GM19397 (cell line): ENCODE measurements around the gene SERPINB8.

ENCODE experiments used
- ATAC-seq: cut with Tn5 transposase; IDR thresholded peaks from one replicate; pipeline ENCODE4 v1.9.1; 2021; ENCODE audit warnings: mild to moderate bottlenecking, moderate library complexity; ENCODE audit not compliant: unreplicated experiment

SERPINB8 gene

DNA sequence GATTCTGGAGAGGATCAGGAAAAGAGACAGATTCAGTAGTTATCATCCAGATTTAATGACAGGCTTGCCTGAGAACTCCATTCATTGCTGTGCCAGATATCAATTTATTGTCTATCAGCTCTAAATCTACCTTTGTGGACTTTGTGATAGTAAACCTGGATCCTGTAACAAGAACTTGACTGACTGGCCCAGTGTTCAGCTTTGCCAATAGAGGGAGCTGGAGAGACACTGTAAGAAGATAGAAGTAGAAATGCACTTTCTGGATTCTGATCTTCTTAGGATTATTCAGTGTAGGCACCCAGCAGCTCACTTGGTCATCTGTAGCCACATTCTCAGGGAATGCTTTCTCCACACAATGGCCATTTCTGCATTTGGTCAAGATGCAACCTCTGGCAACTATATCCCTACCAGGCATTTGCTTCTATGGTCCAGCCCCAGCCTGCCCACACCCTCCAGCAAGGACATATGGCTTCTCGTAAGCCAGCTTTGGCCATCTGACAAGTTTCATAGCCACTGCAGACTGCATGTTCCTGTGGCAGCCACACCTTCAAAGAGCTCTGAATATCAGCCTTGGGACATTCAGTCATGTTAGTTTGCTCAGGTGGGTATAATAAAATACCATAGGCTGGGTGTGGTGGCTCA is 6.1 kb upstream of the SERPINB8 start:
- peak; percentile 68 for ATAC-seq

DNA sequence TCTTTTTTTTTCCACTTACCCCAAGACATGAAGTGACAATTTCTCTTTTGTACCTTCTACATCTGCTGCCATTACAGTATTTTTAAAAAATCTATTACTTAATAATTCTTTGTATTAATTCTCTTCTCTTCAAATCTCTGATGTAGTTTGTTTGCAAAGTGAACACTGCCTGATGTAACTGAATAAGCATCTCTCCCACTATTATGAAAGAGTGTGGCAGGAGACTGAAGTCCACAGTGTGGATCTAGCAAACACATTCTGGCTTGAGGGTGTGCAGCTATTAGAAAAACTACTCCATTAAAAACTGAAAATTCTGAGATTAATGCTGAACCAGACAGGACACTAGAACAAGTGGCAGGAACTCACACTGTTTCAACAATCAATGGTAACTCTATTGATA is 5.0 kb upstream of the SERPINB8 start:
- ATAC-seq: no peak

DNA sequence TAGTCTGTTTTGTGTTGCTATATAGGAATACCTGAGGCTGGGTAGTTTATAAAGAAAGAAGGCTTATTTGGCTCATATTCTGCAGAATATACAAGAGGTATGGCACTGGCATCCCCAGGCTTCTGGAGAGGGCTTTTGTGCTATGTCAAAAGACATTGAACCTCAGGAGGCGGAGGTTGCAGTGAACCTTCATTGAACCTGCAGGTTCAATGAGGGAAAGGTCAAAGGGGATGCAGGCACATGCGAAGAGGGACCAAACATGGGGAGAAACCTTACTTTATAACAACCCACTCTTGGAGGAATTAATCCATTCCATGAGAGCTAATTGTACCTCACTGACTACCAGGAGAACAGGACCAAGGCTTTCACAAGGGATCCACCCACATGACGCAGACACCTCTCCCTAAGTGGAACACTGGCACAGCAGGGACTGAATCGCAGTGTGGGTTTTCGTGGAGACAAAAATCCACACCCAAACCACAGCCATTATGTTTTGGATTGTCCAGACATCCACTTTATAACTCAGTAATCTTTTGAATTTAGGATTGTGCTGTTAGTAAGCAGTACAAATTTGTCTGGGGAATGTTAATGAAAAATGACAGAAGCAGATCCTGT is 4.1 kb upstream of the SERPINB8 start:
- ATAC-seq: no peak

DNA sequence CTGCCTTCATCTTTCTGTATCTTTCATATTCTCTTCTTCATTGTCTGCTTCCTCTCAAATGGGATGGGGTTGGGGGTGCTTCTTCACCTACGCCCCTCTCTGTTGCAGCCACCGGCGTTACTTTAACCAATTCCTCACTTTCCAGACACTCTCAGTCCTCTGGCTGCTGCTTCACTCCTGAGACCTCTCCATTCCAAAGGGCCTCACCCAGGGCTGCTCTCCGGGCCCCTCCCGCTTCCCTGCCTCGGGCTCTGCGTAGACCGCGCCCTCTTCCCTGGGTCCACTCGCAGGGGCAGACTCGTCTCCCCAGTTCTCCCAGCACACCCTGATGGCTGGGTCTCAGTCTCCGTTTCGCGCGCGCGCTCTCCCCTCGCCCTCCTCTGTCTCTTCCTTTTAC is 926 bp downstream of the SERPINB8 start:
- ATAC-seq: peak; percentile 0

DNA sequence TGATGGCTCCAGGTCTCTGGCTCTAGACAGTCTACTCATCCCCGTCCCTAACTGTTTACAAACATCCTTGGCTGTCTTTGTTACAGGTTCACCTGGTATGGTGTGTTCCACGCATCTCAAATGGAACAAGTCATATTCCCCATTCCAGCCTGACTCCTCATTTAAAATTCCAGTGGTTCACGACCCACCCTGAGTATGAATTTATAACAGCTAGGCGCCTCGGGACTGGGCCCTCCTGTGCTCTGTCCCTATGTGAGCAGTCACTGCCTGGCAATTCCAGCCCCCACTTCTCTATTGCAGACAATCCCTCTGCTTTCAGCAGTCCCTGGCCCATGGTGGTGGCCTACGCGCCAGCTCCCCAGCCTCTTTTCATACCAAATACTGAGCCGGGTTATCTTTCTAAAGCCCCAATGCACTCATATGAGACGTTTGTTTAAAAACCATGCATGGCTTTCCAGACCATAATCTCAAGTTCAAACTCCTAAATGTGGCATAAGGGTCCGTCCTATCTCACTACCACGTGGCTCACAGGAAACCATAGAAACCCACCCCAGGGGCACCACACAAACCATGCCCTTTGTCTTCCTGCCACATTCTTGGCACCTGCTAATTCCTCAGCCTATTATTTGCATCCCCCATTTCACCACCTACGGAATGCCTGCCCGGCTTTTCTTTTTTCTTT is 1.6 kb downstream of the SERPINB8 start:
- no peak for ATAC-seq

DNA sequence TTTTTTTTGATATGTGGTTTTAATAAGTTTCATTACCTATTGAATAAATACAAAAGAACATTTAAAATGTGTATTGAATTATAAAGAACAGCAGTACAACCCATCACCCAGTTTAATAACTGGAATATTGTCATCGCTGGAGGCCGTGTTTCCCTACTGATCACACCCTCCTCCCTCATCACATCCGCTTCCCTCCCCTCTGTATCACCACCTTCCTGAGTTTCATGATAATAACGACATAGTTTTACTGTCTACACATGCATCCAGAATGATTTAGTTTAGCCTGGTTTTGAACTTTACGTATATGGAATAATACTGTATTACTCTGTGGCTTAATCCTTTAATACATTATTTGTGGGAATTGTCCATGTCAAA is 2.1 kb downstream of the SERPINB8 start:
- ATAC-seq: no peak

DNA sequence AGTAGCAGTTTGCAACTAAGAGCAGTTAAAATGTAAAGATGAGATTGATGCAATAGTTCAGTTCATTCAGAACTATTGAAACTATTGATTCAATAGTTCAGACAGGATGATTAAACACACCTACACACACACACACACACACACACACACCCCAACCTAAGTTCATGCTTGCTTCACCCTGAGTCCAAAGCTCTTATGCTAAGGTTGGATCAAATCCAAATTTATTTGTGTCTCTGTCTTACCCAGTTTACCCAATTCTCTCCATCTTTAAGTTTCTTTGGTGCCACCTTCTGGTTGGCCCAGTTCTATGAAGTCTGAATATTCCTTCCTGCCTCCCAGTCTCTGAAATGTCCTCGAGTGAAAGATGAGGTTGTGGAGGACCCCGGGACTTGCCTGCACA is 5.1 kb downstream of the SERPINB8 start:
- ATAC-seq: no peak

DNA sequence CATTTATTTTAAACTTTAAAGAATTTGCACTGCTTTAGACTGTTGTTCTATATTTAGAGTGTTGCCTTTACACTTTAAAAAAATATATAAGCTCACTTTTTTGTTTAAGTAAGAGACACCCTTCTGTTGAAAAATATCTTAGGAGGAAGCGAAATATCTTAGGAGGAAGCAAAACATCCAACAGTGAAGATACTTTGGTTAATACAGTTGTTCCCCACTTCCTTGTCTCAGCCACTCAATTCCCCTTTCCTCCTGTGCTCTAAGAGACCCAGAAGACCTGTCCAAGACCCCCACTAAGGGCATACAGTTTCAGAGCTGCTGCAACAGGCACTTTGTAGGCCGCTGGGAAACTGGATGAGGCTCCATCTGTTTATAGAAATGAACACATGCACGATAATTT is 5.7 kb downstream of the SERPINB8 start:
- ATAC-seq: no peak

DNA sequence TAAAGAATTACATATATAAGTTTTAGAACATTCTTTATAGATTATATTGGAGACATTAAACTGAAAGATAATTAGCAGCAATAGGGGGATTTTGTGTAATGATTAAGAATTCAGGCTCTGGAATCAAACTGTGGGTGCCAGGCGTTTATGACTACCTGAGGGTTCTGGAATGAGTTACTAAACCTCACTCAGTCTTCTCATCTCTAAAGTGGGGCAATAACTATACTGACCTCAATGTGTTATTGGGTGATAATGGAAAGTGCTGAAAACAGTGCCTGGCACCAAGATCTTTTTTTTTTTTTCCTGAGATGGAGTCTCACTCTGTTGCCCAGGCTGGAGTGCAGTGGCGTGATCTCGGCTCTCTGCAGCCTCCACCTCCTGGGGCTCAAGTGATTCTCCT is 7.2 kb downstream of the SERPINB8 start:
- ATAC-seq: no peak

DNA sequence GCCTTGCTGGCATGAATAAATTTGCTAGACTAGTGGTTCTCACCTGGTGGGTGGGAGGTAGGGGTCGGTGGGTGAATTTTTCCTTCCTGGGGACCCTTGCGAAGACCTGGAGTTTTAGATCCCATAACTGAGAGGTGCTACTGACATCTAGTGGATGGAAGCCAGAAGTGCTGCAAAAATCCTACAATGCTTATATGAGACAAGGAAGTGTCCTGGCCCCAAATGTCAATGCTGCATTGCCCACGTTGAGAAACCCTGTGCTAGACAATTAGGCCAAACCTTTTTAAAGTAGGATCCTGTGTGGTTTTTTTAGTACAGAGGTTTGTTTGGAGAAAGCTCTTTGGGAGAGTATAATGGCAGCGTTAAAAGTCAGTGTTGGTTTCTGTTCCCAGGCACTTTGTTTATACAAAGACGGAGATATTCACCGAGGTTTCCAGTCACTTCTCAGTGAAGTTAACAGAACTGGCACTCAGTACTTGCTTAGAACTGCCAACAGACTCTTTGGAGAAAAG is 9.6 kb downstream of the SERPINB8 start:
- ATAC-seq: no peak

DNA sequence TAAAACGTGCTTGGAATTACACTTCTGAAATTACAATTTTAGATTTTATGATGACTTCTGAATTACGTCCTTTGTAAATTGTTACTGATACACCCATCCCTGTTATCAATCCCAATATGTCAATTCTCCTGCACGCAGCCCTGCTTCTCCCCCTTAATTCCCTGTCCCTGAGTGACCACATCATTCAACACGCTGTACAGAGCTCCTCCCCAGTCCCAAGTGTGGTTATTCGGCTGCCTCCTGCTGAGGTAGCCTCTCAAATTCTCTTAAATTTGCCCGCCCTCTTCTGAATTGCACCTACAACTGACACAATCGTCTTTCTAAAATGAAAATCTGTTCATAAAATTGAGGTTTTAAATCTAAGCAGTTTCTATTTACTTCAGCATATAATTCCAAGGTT is 10.1 kb downstream of the SERPINB8 start:
- ATAC-seq: no peak

DNA sequence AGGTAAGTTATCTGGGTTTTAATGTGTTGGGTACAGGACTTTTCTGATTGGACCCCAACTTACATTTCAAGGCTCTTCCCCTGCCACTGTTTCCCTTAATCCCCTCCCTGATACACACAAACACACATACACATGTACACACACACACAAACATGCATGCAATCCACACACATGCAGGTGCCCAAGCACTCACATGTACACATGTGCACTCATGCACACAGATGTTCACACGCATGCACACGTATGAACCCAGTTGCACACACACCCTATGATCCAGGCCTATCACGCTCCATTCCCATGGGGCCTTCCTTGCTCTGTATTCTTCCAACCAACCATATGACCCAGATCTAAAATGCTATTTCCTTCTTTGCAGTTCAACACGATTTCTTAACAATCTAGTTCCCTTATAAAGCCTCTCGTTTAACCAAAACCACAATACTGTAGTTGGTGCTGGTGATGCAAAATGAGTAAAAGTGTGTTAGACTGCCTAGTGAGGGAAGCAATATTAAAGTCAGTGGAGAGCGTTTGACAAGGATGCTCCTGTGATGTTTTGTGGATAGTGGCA is 11.1 kb downstream of the SERPINB8 start:
- no peak for ATAC-seq

DNA sequence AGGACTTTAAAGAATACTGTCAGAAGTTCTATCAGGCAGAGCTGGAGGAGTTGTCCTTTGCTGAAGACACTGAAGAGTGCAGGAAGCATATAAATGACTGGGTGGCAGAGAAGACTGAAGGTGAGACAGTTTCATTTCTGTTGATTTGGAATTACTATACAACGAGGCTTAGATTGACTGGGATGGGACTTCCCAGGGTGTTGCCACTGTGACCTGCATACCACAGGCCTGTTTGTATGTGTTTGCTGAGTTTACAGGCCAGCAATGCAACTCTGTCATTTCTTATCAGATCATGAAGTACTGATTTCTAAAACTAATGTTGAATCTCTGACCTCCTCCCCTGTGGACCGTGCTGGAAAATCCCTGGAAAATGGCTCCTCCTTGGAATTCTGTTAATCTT is 11.8 kb downstream of the SERPINB8 start:
- no peak for ATAC-seq

DNA sequence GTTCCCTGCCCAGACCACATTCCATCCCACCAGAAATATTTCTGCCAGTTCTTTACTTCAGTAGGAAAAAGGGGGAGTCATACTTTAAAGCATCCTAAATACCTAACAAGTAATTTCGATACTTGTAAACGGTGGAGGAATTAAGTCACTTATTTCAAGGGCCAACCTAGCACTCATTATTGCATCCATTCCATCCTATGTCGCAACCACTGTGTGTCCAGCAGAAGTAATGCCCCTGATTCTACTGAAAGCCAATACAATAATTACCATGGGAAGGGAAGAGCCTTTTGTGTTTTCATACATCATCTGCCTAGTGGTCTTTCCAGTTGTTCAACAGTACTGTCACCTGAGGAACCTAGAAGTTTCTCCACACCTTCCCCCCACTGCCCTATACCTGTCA is 12.5 kb downstream of the SERPINB8 start:
- ATAC-seq: no peak

DNA sequence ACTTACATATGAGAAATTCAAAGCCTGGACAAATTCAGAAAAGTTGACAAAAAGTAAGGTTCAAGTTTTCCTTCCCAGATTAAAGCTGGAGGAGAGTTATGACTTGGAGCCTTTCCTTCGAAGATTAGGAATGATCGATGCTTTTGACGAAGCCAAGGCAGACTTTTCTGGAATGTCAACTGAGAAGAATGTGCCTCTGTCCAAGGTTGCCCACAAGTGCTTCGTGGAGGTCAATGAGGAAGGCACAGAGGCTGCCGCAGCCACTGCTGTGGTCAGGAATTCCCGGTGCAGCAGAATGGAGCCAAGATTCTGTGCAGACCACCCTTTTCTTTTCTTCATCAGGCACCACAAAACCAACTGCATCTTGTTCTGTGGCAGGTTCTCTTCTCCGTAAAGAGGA is 17.0 kb downstream of the SERPINB8 start:
- ATAC-seq: no peak

DNA sequence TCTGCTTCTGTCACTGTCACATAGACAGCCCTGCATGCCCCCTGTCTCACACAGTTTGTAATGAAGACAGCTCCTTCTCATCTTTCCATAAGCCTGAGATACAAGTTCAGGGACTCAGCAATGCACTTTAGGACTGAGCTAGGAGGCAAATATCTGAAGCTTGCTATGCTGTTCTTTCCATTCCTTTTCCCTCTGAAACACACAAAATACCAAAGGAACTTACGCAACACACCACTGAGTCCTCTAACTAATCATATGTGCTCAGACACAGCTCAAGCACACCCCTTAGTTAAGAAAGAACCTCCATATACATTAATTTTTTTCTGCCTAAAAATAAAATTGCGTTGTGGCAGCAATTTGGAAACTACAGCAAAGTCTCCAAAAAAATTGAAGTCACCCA is 17.9 kb downstream of the SERPINB8 start:
- no peak for ATAC-seq

DNA sequence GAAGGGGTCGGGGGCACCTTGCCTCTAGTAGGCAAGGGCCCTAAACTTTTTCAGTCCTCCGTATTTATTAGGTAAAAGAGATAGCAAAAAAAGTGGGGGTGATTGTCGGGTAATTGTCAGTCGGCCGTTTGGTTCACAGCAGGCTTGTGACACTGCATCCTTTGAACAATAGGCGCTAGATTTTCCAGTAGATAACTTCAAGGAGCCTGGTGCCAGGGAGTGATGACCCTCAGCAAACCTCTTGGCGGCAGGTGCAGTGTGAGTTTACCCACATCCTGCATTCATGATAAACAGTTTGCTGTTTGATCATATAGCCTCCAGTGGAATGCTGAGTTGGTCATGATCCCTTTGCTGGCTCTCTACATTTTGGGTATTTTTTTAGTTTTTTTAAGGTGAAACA is 22.9 kb downstream of the SERPINB8 start:
- no peak for ATAC-seq

DNA sequence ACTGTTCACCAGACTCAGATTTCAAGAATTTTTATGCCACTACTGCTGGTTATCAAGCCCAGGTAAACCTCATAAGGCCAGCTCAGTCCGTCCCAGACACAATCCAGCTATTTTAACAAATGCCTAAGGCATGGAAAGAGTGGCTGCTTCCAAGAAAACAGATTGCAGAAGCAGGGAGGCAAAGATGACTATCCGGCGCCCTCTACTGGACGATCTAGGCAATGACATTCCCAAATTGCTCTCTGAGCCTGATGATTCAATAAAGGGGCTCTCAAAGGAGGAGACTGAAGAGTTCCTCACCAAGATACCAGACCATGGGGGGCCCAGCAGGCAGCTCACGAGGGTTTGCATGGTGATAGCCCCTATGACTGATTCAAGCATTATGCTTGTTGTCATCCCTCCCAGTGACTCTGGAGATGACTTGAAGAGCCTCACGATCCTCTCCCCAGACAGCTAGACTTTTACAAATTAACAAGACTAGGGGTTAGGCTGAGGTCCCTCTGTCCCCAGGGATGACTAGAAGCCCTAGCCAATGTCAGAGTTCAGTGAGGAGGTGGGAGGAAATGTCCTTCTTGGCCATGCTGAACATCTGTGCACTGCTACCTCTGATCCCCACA is 25.0 kb downstream of the SERPINB8 start:
- ATAC-seq: no peak

DNA sequence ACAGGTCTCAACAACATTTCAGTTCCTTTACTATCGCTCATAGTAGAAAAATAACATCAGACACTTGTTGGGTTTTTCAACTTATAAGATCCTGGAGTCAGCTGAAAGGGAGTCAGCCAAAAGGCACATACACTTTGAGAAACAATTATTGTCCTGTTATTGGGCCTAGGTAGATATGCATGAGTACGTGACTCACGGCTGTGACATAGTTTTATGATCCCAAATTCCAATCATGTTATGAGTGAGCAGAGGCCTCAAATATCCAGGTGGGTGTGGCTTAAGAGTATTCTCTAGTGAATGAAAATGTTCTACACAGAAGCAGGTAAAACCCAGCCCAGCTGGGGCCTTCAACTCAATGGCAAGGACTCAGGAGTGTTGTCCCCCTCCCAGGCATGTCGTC is 27.2 kb downstream of the SERPINB8 start:
- no peak for ATAC-seq

DNA sequence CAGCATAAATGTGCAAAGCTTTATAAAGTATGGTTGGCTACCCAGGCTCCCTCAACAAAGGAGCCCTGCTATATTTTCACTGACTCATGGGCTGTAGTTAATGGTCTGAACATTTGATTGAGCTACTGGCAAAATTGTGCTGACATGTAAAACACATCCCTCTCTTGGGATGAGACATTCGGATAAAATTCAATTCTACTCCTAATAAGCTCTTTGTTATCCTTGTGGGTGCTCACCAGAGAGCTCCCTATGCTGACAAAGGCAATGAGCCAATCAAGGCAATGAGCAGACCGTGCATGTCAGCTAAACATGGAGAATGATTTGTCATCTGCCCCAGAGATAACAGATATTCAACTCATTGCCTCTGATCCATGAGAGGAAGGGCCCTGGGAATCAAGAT is 27.7 kb downstream of the SERPINB8 start:
- no peak for ATAC-seq

DNA sequence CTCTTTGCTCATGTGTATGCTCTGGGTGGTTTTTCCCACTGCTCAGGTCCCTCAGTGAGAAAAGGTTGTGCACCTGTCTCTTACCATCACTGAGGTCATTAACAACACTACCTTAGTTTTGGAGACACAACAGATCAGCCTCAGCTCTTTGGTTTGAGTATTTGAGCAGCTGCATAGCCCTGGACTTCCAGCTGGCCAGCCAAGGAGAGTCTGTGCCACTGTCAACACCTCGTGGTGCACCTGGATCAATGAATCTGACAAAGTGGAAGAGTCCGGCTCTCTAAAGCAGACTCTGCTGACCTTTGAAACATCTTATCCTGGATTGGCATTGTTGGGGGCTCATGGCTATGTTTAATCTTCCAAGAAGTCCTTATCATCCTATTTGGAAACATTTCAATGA is 30.0 kb downstream of the SERPINB8 start:
- ATAC-seq: no peak

DNA sequence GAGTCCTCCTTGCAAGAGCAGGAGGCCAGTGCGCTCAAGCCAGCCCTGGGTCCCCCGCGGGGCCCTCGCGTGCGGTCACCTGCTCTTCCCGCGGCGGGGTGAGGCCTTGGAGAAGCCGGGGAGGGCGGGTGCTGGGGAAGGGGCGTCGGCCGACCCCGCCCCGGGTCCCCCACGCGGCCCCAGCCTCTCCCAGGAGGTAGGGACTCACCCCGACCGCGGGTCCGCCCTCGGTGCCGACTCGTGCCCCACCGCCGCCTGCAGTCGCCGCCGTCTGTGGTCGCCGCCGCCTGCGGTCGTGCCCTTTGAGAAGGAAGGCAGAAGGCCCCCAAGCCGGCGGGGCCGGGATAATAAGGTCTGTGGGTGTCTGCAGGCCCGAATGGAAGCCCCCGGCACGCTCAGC is 32.7 kb downstream of the SERPINB8 start:
- no peak for ATAC-seq
